Osteoblast (primary cell): ENCODE results near the gene MVB12A. TPM values are rescaled to one million over a fixed set of nuclear protein-coding genes. Genes with fewer than 3 reads are reported as not detected.
A peak's percentile ranks its signal among the peaks of the same experiment; 100 is the strongest.

Experiments
- DNase-seq: peaks from one replicate; pipeline ENCODE4 v3.0.0; 2011; ENCODE audit warnings: low spot score, mixed read lengths; ENCODE audit not compliant: insufficient read length; ENCODE audit errors: missing footprints
- H2AFZ ChIP-seq: 2 replicates; pipeline ENCODE4 v1.6.0; 2011; ENCODE audit warnings: mild to moderate bottlenecking, low read length
- H3K27ac ChIP-seq: 2 replicates; pipeline ENCODE4 v1.5.1; 2011; ENCODE audit warnings: mild to moderate bottlenecking, low read depth, low read length, moderate library complexity
- H3K27me3 ChIP-seq: 2 replicates; pipeline ENCODE4 v1.6.0; 2012; ENCODE audit warnings: mild to moderate bottlenecking, control low read depth, inconsistent platforms, low read length, moderate library complexity; ENCODE audit not compliant: insufficient read depth
- H3K36me3 ChIP-seq: 2 replicates; pipeline ENCODE4 v1.5.1; 2011; ENCODE audit warnings: mild to moderate bottlenecking, low read length, control low read depth, moderate library complexity; ENCODE audit not compliant: insufficient read depth
- H3K4me1 ChIP-seq: 2 replicates; pipeline ENCODE4 v1.5.1; 2011; ENCODE audit warnings: mild to moderate bottlenecking, low read length, control low read depth, moderate library complexity; ENCODE audit not compliant: insufficient read depth
- H3K4me2 ChIP-seq: 2 replicates; pipeline ENCODE4 v1.6.0; 2011; ENCODE audit warnings: mild to moderate bottlenecking, low read length; ENCODE audit not compliant: insufficient read depth
- H3K4me3 ChIP-seq: fragments of 200-600 bp; sonication (generic); 3 replicates; pipeline ENCODE4 v1.5.1; 2012; ENCODE audit warnings: mild to moderate bottlenecking, low read length, inconsistent platforms; ENCODE audit not compliant: insufficient read depth
- H3K79me2 ChIP-seq: 2 replicates; pipeline ENCODE4 v1.6.0; 2012; ENCODE audit warnings: mild to moderate bottlenecking, low read length, control low read depth, inconsistent platforms; ENCODE audit not compliant: insufficient read depth
- H3K9me3 ChIP-seq: 2 replicates; pipeline ENCODE4 v1.5.1; 2011; ENCODE audit warnings: low read depth, low read length, control low read depth
- H4K20me1 ChIP-seq: 2 replicates; pipeline ENCODE4 v1.6.0; 2012; ENCODE audit warnings: mild to moderate bottlenecking, low read length, control low read depth; ENCODE audit not compliant: insufficient read depth
- total RNA-seq: library from RNA; depleted of rRNA; stranded (reverse); fragments of >200 nt; gene quantifications from 2 replicates; pipeline ENCODE4 v1.2.3, GENCODE V29; 2012
- TF ChIP-seq, protein P1 (sequence below): IDR thresholded peaks from 2 replicates; pipeline ENCODE4 v1.5.1; 2011; ENCODE audit warnings: mild to moderate bottlenecking, low read depth, low read length, moderate library complexity; ENCODE audit errors: extremely low read depth

The MVB12A gene
- total RNA-seq, 1 donor: 50.7 TPM

DNA sequence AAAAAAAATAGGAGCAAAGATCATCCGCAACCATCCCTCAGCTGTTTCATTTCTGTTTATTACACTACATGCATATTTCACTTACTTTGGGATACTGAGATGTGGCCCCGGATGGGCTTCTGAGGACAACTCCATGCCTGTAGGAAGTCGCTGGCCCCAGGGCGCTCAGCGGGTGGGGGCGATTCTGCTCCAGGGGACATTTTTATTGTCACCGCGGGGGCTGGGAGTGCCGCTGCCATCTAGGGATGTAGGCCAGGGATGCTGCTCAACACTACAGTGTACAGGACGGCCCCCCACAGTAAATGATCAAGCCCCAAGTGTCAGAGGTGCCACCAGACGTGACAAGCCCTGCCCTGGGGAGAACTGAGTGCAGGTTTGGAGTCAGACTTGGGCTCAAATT, 8.0 kb upstream of the MVB12A start:
- H3K4me3 ChIP-seq: no peak overlapping the region
- TF ChIP-seq, protein P1, sequence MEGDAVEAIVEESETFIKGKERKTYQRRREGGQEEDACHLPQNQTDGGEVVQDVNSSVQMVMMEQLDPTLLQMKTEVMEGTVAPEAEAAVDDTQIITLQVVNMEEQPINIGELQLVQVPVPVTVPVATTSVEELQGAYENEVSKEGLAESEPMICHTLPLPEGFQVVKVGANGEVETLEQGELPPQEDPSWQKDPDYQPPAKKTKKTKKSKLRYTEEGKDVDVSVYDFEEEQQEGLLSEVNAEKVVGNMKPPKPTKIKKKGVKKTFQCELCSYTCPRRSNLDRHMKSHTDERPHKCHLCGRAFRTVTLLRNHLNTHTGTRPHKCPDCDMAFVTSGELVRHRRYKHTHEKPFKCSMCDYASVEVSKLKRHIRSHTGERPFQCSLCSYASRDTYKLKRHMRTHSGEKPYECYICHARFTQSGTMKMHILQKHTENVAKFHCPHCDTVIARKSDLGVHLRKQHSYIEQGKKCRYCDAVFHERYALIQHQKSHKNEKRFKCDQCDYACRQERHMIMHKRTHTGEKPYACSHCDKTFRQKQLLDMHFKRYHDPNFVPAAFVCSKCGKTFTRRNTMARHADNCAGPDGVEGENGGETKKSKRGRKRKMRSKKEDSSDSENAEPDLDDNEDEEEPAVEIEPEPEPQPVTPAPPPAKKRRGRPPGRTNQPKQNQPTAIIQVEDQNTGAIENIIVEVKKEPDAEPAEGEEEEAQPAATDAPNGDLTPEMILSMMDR: no peak

DNA sequence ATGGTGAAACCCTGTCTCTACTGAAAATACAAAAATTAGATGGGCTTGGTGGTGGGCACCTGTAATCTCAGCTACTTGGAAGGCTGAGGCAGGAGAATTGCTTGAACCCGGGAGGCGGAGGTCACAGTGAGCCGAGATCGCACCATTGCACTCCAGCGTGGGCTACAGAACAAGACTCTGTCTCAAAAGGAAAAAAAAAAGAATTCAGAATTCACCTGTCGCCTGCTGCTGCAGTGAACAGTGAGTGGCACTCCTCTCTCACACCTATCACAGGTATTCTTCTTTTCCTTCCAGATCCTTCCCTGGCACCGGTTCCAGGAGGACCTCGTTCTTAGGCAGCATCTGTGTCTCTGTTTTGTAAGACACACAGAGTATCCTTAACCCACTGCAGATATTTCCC, 5.8 kb upstream of the MVB12A start:
- TF ChIP-seq, protein P1: no peak
- H3K9me3 ChIP-seq: no peaks in the 10 kb centered on the region
- H4K20me1 ChIP-seq: no peaks in the 10 kb centered on the region
- DNase-seq: no peak
- no peaks in the 10 kb centered on the region for H3K36me3 ChIP-seq
- H3K79me2 ChIP-seq: no peaks in the 10 kb centered on the region
- H3K27me3 ChIP-seq: peaks cover 2% of the 10 kb centered on the region
- no peak overlapping the region for H2AFZ ChIP-seq
- no peak overlapping the region for H3K4me2 ChIP-seq
- H3K4me3 ChIP-seq: no peak overlapping the region
- H3K27ac ChIP-seq: no peak overlapping the region
- peaks cover 4% of the 10 kb centered on the region for H3K4me1 ChIP-seq

More for the DNA sequence above, 8.0 kb upstream of the MVB12A start:
- Histone ChIP-seq H3K4me1 (peaks cover 2% of the 10 kb centered on the region), H3K27ac (no peak overlapping the region), H3K79me2 (no peaks in the 10 kb centered on the region), H4K20me1 (no peaks in the 10 kb centered on the region), H3K9me3 (no peaks in the 10 kb centered on the region), H2AFZ (no peak overlapping the region), H3K36me3 (no peaks in the 10 kb centered on the region), H3K27me3 (peaks cover 2% of the 10 kb centered on the region), H3K4me2 (no peak overlapping the region)
- DNase-seq: peak; percentile 10

DNA sequence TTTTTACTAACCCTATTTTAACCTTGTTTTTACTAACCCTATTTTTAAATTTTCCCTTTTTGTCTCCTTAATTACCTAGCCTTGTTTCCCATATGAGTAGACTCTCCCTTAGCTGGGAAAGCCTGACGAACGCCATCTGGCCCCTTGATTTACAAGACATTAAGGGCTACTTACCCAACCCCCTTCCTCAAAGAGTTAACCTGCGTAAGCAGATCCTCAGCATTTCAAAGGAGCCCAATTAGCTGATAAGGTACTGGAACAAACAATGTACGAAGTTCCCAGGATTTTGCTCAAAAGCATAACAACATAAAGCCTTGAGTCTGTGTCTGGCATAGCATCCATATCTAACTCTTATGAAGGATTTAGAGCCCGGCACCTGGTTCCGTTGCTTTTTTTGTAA, 4.7 kb upstream of the MVB12A start:
- no peaks in the 10 kb centered on the region for H3K36me3 ChIP-seq
- H3K27me3 ChIP-seq: peaks cover 2% of the 10 kb centered on the region
- H3K4me1 ChIP-seq: peaks cover 8% of the 10 kb centered on the region
- H2AFZ ChIP-seq: no peak overlapping the region
- H4K20me1 ChIP-seq: no peaks in the 10 kb centered on the region
- H3K9me3 ChIP-seq: no peaks in the 10 kb centered on the region
- no peaks in the 10 kb centered on the region for H3K79me2 ChIP-seq
- no peak overlapping the region for H3K4me2 ChIP-seq
- TF ChIP-seq, protein P1: no peak
- no peak overlapping the region for H3K27ac ChIP-seq
- H3K4me3 ChIP-seq: no peak overlapping the region
- no peak for DNase-seq

DNA sequence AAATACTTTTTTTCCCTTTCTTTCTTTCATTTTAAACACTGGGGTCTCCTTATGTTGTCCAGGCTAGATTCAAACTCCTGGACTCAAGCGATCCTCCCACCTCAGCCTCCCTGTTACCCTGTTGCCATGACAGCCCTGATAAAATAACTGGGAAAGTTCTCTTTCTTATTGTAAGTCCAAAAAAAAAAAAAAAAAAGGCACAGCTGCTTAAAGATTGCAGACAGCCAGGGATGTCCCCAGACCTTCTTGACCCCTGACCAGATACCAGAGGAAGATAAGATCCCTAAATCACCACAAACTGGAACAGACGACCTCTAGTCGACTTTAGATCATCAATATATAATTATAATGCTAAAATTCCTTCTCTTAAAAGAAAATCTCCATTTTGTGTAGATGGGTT, 1.1 kb upstream of the MVB12A start:
- H3K27me3 ChIP-seq: no peaks in the 10 kb centered on the region
- no peaks in the 10 kb centered on the region for H4K20me1 ChIP-seq
- H3K27ac ChIP-seq: peak overlapping the region; percentile 57
- peak overlapping the region; percentile 73 for H3K4me2 ChIP-seq
- H2AFZ ChIP-seq: peak overlapping the region; percentile 43
- H3K36me3 ChIP-seq: no peaks in the 10 kb centered on the region
- H3K4me1 ChIP-seq: peaks cover 11% of the 10 kb centered on the region
- peaks cover 3% of the 10 kb centered on the region for H3K79me2 ChIP-seq
- DNase-seq: no peak
- H3K4me3 ChIP-seq: peak overlapping the region; percentile 79
- H3K9me3 ChIP-seq: no peaks in the 10 kb centered on the region
- TF ChIP-seq, protein P1: no peak
